CD4-positive, alpha-beta T cell (primary cell): Measurements from ENCODE around the gene FAM120B. TPM values are rescaled to one million over a fixed set of nuclear protein-coding genes. Genes with fewer than 3 reads are reported as not detected.

Experiments
- ATAC-seq: fragments of 200-7000 bp; cut with Tn5 transposase; one replicate; pipeline ENCODE4 v1.10.0; 2022; ENCODE audit warnings: mild to moderate bottlenecking; ENCODE audit not compliant: poor library complexity
- CTCF ChIA-PET: fragments of 350-600 bp; sonication (Branson Sonifier 250); formaldehyde crosslinking; loops from one replicate; lab custom pipeline; 2021; ENCODE audit warnings: antibody characterized with exemption, inconsistent platforms; lab: Charles Lee
- POLR2A ChIA-PET: fragments of 350-600 bp; sonication (Branson Sonifier 250); formaldehyde crosslinking; loops from one replicate; lab custom pipeline; 2021; ENCODE audit warnings: antibody characterized with exemption, inconsistent platforms; lab: Charles Lee
- DNase-seq, 14 experiments: peaks; one replicate each; pipeline ENCODE4 v3.0.0-alpha.2; 2013 to 2020; ENCODE audit warnings: mixed read lengths in 2 of 14
- H3K27ac ChIP-seq, 2 donors: one replicate each; pipeline versions ENCODE4 v1.5.1 to v1.7.0; 2013; ENCODE audit warnings: low read length in 2 of 2, low read depth in 1 of 2, mild to moderate bottlenecking in 1 of 2
- H3K27me3 ChIP-seq, 2 experiments: 1 replicate in 1 of 2; 2 replicates in 1 of 2; pipeline versions ENCODE4 v1.6.1 to v1.7.0; 2013; ENCODE audit warnings: low read length in 2 of 2, control low read depth in 1 of 2, mild to moderate bottlenecking in 1 of 2, moderate library complexity in 1 of 2; ENCODE audit not compliant: insufficient read depth in 2 of 2, control insufficient read depth in 1 of 2
- H3K36me3 ChIP-seq: one replicate; pipeline ENCODE4 v1.6.1; 2013; ENCODE audit warnings: low read length, control low read depth; ENCODE audit not compliant: insufficient read depth
- H3K4me1 ChIP-seq: one replicate; pipeline ENCODE4 v1.6.1; 2013; ENCODE audit warnings: low read length, control low read depth; ENCODE audit not compliant: insufficient read depth
- H3K4me3 ChIP-seq: one replicate; pipeline ENCODE4 v1.5.1; 2013; ENCODE audit warnings: mild to moderate bottlenecking, low read length, moderate library complexity
- H3K9me3 ChIP-seq, 2 experiments: 1 replicate in 1 of 2; 2 replicates in 1 of 2; pipeline versions ENCODE4 v1.6.1 to v1.7.0; 2013; ENCODE audit warnings: low read length in 2 of 2, mild to moderate bottlenecking in 2 of 2, control low read depth in 1 of 2, moderate library complexity in 1 of 2; ENCODE audit not compliant: control insufficient read depth in 1 of 2, insufficient read depth in 1 of 2
- H3K27ac Mint-ChIP-seq: one replicate; pipeline ENCODE4 v1.8.0; 2020; ENCODE audit warnings: mixed read lengths
- H3K27me3 Mint-ChIP-seq: one replicate; pipeline ENCODE4 v1.8.0; 2021; ENCODE audit warnings: mixed read lengths
- H3K36me3 Mint-ChIP-seq: one replicate; pipeline ENCODE4 v1.8.0; 2021; ENCODE audit warnings: low read depth, mixed read lengths
- H3K4me1 Mint-ChIP-seq: one replicate; pipeline ENCODE4 v1.8.0; 2021; ENCODE audit warnings: low read depth, mixed read lengths
- H3K4me3 Mint-ChIP-seq: one replicate; pipeline ENCODE4 v1.8.0; 2020; ENCODE audit warnings: mild to moderate bottlenecking, mixed read lengths
- H3K9me3 Mint-ChIP-seq: one replicate; pipeline ENCODE4 v1.8.0; 2020; ENCODE audit warnings: mixed read lengths
- intact Hi-C, 2 experiments: fragments of 100-400 bp; cut with DNase I in 1 of 2; cut with micrococcal nuclease in 1 of 2; formaldehyde crosslinking; loops; one replicate each; pipeline versions ENCODE4 v1.15.1 to v1.9.0; 2023 to 2025; cut with DNase I, micrococcal nuclease
- total RNA-seq, 174 experiments: library from RNA in 2 of 174; stranded (reverse) in 2 of 174; gene quantifications; one replicate each; pipeline ENCODE4 v1.2.3 and lab custom pipeline; 2021 to 2026
- TF ChIP-seq, protein P1 (sequence below): fragments of 200-600 bp; IDR thresholded peaks from one replicate; pipeline ENCODE4 v1.8.0; 2022; ENCODE audit warnings: antibody characterized with exemption, mild to moderate bottlenecking

The FAM120B gene
- total RNA-seq, 2 experiments from 2014 or later = 24.1 to 26.7 TPM

DNA sequence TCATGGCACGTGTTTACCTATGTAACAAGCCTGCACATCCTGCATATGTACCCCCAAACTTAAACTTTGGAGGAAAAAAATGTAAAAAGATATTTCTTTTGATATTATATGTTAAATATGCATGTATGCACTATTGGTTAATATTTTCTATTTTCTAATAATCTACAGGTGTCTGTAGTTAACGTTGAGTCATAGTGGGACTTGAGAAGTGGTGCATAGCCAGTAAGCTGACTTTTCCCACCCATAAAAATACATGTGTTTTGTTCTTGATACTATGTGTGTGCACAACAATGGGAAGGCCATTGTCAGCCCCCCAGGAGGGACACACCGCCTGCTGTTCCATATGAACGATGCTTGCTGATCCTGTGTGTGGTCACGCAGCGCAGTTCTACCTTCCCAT, 49.1 kb downstream of the FAM120B start:
- Histone ChIP-seq H3K4me1 (no peaks in the 10 kb centered on the region), H3K4me3 (no peak overlapping the region), H3K27ac (no peak overlapping the region), H3K9me3 (no peaks in the 10 kb centered on the region), H3K27me3 (no peaks in the 10 kb centered on the region), H3K36me3 (peaks cover 42% of the 10 kb centered on the region)
- Mint-ChIP-seq H3K4me3 (no peak overlapping the region), H3K27me3 (no peaks in the 10 kb centered on the region), H3K27ac (no peak overlapping the region), H3K4me1 (no peaks in the 10 kb centered on the region), H3K9me3 (peaks cover 5% of the 10 kb centered on the region), H3K36me3 (peaks cover 96% of the 10 kb centered on the region)
- intact Hi-C loops = no loop called here
- ChIA-PET POLR2A (no interaction called here), CTCF (no interaction called here)
- TF ChIP-seq, protein P1, sequence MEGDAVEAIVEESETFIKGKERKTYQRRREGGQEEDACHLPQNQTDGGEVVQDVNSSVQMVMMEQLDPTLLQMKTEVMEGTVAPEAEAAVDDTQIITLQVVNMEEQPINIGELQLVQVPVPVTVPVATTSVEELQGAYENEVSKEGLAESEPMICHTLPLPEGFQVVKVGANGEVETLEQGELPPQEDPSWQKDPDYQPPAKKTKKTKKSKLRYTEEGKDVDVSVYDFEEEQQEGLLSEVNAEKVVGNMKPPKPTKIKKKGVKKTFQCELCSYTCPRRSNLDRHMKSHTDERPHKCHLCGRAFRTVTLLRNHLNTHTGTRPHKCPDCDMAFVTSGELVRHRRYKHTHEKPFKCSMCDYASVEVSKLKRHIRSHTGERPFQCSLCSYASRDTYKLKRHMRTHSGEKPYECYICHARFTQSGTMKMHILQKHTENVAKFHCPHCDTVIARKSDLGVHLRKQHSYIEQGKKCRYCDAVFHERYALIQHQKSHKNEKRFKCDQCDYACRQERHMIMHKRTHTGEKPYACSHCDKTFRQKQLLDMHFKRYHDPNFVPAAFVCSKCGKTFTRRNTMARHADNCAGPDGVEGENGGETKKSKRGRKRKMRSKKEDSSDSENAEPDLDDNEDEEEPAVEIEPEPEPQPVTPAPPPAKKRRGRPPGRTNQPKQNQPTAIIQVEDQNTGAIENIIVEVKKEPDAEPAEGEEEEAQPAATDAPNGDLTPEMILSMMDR = no peak
- DNase-seq (no peak), ATAC-seq (no peak)

DNA sequence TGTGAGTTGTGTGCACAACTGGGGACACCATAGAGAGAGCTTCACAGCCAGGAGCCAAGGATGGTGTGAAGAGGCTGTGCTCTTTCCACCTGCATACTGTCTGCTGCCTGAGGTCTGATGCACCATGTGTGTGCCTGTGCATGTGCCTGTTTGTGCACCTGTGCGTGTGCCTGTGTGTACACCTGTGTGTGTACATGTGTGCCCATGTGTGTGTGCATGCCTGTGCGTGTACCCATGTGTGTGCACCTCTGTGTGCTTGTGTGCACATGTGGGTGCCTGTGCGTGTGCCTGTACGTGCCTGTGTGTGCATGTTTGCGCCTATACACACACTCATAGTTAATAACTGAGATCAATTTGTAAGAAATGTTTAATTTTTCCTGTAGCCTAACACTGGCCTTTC, 51.3 kb downstream of the FAM120B start:
- CTCF ChIA-PET = no interaction called here
- TF ChIP-seq, protein P1 = no peak
- Histone ChIP-seq H3K27ac (no peak overlapping the region), H3K4me1 (no peaks in the 10 kb centered on the region), H3K9me3 (no peaks in the 10 kb centered on the region), H3K27me3 (no peaks in the 10 kb centered on the region), H3K36me3 (peaks cover 47% of the 10 kb centered on the region), H3K4me3 (no peak overlapping the region)
- POLR2A ChIA-PET = no interaction called here
- DNase-seq (no peak), ATAC-seq (no peak)
- Mint-ChIP-seq H3K36me3 (peaks cover 95% of the 10 kb centered on the region), H3K27ac (no peak overlapping the region), H3K9me3 (no peaks in the 10 kb centered on the region), H3K4me3 (no peak overlapping the region), H3K27me3 (no peaks in the 10 kb centered on the region), H3K4me1 (no peaks in the 10 kb centered on the region)
- intact Hi-C loops = no loop called here

DNA sequence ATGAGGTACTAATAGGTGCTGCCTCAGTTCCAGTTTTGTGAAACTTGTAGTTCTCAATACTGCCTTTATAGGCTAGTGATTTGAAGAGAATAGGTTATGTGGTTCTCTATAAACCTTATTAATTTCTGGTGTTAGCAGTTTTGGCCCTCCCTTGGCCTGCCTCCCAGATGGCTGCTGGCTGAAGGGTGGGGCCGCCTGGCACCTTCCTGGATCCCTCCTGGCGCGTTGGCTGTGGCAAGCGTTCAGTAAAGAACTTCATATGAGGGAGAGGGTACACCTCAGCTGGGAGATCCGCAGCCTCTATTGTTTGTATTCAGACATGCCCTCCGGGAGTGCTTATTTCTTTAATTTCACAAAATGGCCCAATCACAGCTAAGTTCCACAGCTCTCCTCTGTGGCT, 51.9 kb downstream of the FAM120B start:
- Mint-ChIP-seq H3K4me1 (no peaks in the 10 kb centered on the region), H3K36me3 (peaks cover 94% of the 10 kb centered on the region), H3K27me3 (no peaks in the 10 kb centered on the region), H3K4me3 (no peak overlapping the region), H3K27ac (no peak overlapping the region), H3K9me3 (no peaks in the 10 kb centered on the region)
- H3K27me3 ChIP-seq = no peaks in the 10 kb centered on the region
- intact Hi-C loops = no loop called here
- H3K4me3 ChIP-seq = no peak overlapping the region
- TF ChIP-seq, protein P1 = no peak
- ChIA-PET POLR2A (no interaction called here), CTCF (no interaction called here)
- peaks cover 52% of the 10 kb centered on the region for H3K36me3 ChIP-seq
- H3K4me1 ChIP-seq = no peaks in the 10 kb centered on the region
- H3K9me3 ChIP-seq = no peaks in the 10 kb centered on the region
- no peak for ATAC-seq
- no peak overlapping the region for H3K27ac ChIP-seq
- no peak for DNase-seq
